Stimulated activated naive B cell treated with anti-CD40 and anti-IgM and Interleukin-4, amounts not matched to agents 10 μg/mL and 1 μg/mL and 100 μg/mL, for 72 hours (primary cell): ENCODE data around the gene BABAM2.

ENCODE experiments used
- ATAC-seq, 2 donors: fragments of 150-1000 bp; cut with Tn5 transposase; replicated peaks; 2 replicates each; pipeline ENCODE4 v1.10.0; 2021; ENCODE audit warnings: moderate library complexity in 1 of 2
- DNase-seq: peaks from one replicate; pipeline ENCODE4 v3.0.0; 2021
- H3K27ac Mint-ChIP-seq: one replicate; pipeline ENCODE4 v1.8.0; 2022; ENCODE audit warnings: mild to moderate bottlenecking, mixed read lengths
- H3K27me3 Mint-ChIP-seq, 2 donors: one replicate each; pipeline ENCODE4 v1.8.0; 2022; ENCODE audit warnings: mixed read lengths in 2 of 2
- H3K36me3 Mint-ChIP-seq, 2 donors: one replicate each; pipeline ENCODE4 v1.8.0; 2022; ENCODE audit warnings: mixed read lengths in 2 of 2, mild to moderate bottlenecking in 1 of 2
- H3K4me1 Mint-ChIP-seq, 2 donors: one replicate each; pipeline ENCODE4 v1.8.0; 2022; ENCODE audit warnings: mixed read lengths in 2 of 2, mild to moderate bottlenecking in 1 of 2
- H3K4me3 Mint-ChIP-seq, 2 donors: one replicate each; pipeline ENCODE4 v1.8.0; 2022; ENCODE audit warnings: mild to moderate bottlenecking in 2 of 2, mixed read lengths in 2 of 2, moderate library complexity in 1 of 2
- H3K9me3 Mint-ChIP-seq, 2 donors: one replicate each; pipeline ENCODE4 v1.8.0; 2022; ENCODE audit warnings: mixed read lengths in 2 of 2, mild to moderate bottlenecking in 1 of 2

The BABAM2 gene

DNA sequence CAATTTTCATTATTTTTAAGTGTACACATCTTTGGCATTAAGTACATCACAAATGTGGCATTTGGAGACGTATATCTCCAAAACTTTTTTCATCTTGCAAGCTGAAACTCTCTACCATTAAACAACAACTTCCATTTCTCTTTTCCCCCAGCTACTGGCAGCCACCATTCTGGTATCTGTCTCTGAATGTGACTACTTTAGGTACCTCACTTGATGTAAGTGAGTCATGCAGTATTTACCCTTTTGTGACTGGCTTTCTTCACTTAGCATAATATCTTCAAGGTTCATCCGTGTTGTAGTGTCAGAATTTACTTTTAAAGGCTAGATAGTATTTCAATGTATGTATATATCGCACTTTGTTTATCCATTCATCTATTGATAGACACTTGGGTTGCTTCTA lies 17.0 kb downstream of the BABAM2 start:
- Mint-ChIP-seq H3K4me3 (no peak overlapping the region), H3K4me1 (peaks cover 22 to 53% of the 10 kb centered on the region in 2 donors), H3K27me3 (no peaks in the 10 kb centered on the region), H3K36me3 (peaks cover 43 to 61% of the 10 kb centered on the region in 2 donors), H3K27ac (no peak overlapping the region), H3K9me3 (peaks cover 0 to 2% of the 10 kb centered on the region in 2 donors)
- DNase-seq, result no peak
- ATAC-seq, result peak; percentile 49 to 60

DNA sequence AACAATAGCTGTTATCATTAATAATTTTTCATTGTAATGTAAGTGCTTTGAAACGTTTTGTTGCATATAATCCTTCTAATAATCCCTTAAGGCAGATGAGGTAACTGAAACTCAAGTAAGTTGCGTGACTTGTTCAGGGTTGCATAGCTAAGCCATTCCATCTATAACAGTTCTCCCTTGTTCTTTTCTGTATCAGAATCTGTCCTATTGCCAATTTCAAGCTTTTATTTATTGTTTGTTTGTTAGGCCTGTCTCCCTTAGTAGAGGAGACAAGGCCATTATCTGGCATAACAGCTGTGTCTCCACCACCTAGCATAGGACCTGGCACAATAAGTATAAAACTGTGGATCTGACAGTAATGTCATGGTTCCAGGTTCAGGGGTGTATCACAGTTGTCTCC lies 19.4 kb downstream of the BABAM2 start:
- Mint-ChIP-seq H3K36me3 (peaks cover 31 to 45% of the 10 kb centered on the region in 2 donors), H3K4me1 (peaks cover 25 to 41% of the 10 kb centered on the region in 2 donors), H3K9me3 (peaks cover 0 to 2% of the 10 kb centered on the region in 2 donors), H3K4me3 (no peak overlapping the region), H3K27me3 (no peaks in the 10 kb centered on the region), H3K27ac (no peak overlapping the region)
- no peak for ATAC-seq
- no peak for DNase-seq

DNA sequence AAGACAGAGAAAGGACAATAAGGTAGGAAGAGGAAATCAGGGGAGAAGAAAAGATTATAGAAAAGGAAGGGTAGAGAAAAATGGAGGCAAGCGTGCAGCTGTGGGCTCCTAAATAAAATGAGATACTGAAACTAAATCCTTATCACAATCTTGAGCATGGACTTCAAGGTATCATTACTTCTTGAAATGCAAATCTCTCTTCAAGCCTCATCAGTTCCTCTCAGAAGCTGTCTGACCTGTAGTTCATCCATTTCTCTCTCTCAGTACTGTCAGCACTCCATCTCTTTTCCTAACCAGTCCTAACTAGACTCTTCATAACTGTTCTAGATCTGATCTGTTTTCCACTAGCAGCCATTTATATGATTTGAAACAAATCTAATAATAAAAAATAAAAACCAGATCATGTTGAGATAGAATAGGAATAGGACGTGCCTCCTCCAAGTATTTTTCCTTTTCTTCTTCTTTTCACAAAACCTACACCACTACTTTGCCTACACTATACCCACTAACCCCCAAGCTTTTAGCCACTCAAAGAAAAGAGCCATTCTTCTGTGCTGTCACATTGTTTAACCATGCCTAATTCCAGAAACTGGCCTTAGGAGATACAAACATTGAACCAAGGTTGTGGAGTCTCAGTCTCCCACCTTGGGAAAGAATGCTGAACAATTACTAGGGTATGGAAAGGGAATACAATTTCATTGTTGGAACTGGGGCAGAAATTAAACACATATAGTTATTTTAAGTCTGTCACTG lies 21.1 kb downstream of the BABAM2 start:
- ATAC-seq (peak; percentile 44 to 45), DNase-seq (no peak)
- no peak overlapping the region for H3K27ac Mint-ChIP-seq
- H3K27me3 Mint-ChIP-seq, result no peaks in the 10 kb centered on the region
- H3K9me3 Mint-ChIP-seq, result peaks cover 0 to 2% of the 10 kb centered on the region in 2 donors
- H3K4me3 Mint-ChIP-seq, result no peak overlapping the region
- peaks cover 19 to 27% of the 10 kb centered on the region in 2 donors for H3K4me1 Mint-ChIP-seq
- H3K36me3 Mint-ChIP-seq, result peaks cover 24 to 33% of the 10 kb centered on the region in 2 donors

DNA sequence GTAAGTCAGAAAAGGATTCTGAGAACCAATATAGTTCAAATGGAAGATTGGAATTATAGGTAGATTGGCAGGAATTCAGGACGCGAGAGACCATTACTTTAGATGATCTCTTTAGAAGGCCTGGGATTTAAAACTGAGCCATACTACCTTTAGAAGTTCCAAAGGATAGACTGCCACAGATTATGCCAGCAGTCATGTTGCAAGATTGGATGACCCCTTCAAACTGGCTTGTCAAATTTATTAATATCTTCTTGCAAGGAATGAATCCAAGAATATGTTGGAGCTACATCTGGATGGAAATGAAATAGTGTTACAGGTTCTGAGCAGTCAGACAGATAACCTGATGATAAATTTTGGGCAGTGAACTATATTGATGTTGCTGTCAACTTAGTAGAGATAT lies 22.0 kb downstream of the BABAM2 start:
- Mint-ChIP-seq H3K36me3 (peaks cover 22 to 27% of the 10 kb centered on the region in 2 donors), H3K4me3 (no peak overlapping the region), H3K27ac (no peak overlapping the region), H3K4me1 (peaks cover 19 to 23% of the 10 kb centered on the region in 2 donors), H3K9me3 (peaks cover 0 to 2% of the 10 kb centered on the region in 2 donors), H3K27me3 (no peaks in the 10 kb centered on the region)
- no peak for DNase-seq
- no peak for ATAC-seq

DNA sequence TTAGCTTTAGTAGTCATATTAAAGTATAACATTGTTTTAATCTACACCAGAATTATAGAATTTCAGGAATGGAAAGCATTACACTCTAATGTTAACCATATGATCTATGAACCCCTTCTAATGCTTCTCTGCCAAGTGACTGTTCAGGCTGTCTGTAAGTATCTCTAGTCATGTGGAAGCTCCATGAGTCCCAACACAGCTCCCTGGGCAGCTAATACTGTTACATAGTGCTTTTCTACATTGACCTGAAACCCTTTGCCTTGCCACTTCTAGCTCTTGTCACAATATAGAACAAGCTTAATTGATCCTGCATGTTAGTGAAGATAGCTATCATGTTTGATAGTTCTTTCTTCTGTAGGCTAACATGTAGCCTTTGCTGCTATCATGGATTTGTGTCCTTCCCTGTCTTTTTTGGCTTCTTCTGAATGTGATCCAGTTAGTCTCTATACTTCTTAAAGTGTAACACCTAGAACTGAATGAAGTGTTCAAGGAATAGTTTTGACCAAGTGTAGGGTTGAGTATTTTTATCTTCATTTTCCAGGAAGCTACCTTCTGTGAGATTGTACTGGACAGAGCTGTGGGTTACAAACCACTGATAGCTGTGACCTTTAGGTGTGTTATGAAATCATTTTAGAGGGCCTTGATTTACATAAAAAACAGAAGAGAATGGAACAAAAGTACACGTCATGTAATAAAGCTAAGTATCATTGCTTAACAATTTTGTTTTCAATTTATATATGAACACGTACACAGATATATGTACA lies 23.7 kb downstream of the BABAM2 start:
- no peaks in the 10 kb centered on the region for H3K27me3 Mint-ChIP-seq
- peak overlapping the region in 1 of 2 donors; percentile 33 for H3K4me3 Mint-ChIP-seq
- peaks cover 0 to 3% of the 10 kb centered on the region in 2 donors for H3K9me3 Mint-ChIP-seq
- DNase-seq (no peak), ATAC-seq (peak; percentile 80 to 88)
- peaks cover 15 to 17% of the 10 kb centered on the region in 2 donors for H3K4me1 Mint-ChIP-seq
- H3K36me3 Mint-ChIP-seq, result peaks cover 18 to 26% of the 10 kb centered on the region in 2 donors
- H3K27ac Mint-ChIP-seq, result peak overlapping the region; percentile 48

DNA sequence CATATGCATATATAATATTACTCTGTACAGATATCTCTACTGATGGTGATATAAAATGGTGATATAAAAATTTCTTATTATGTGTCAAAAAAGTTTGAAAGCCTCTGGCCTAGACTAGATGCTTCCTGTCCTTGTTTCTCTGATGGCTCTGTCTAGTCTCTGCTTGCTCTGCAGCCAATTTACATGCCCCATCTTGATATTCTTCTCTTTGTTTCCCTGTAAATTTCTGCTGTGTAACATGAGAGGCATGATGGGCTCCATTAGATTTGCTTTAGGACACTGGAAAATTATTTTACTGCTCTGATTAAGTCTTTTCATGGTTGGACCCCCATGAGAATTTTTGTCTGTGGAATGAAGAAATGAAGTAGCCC lies 24.3 kb downstream of the BABAM2 start:
- no peak overlapping the region for H3K4me3 Mint-ChIP-seq
- ATAC-seq (peak; percentile 18 to 44), DNase-seq (no peak)
- peaks cover 15 to 17% of the 10 kb centered on the region in 2 donors for H3K4me1 Mint-ChIP-seq
- peaks cover 14 to 23% of the 10 kb centered on the region in 2 donors for H3K36me3 Mint-ChIP-seq
- H3K27ac Mint-ChIP-seq, result no peak overlapping the region
- no peaks in the 10 kb centered on the region for H3K27me3 Mint-ChIP-seq
- peaks cover 0 to 3% of the 10 kb centered on the region in 2 donors for H3K9me3 Mint-ChIP-seq

DNA sequence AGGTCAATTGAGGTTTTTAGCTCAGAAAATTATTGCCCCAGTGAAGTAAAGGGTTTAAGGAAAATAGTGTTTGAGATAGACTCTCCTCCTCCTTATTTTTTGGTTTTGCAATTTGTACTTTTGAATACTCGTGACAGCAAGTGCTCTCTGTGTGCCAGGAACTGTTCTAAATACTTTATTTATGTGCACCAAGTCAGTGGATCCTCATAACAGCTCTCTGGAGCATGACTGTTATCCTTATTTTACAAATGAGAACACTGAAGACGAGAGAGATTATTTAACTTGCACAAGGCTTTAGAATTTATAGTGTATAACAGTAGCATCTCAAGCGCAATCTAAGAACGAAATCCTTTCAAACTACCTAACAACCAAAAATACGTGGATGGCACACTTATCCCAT lies 24.7 kb downstream of the BABAM2 start:
- ATAC-seq (no peak), DNase-seq (no peak)
- H3K27me3 Mint-ChIP-seq, result no peaks in the 10 kb centered on the region
- H3K36me3 Mint-ChIP-seq, result peaks cover 14 to 23% of the 10 kb centered on the region in 2 donors
- peaks cover 15 to 17% of the 10 kb centered on the region in 2 donors for H3K4me1 Mint-ChIP-seq
- no peak overlapping the region for H3K27ac Mint-ChIP-seq
- peaks cover 0 to 3% of the 10 kb centered on the region in 2 donors for H3K9me3 Mint-ChIP-seq
- no peak overlapping the region for H3K4me3 Mint-ChIP-seq

DNA sequence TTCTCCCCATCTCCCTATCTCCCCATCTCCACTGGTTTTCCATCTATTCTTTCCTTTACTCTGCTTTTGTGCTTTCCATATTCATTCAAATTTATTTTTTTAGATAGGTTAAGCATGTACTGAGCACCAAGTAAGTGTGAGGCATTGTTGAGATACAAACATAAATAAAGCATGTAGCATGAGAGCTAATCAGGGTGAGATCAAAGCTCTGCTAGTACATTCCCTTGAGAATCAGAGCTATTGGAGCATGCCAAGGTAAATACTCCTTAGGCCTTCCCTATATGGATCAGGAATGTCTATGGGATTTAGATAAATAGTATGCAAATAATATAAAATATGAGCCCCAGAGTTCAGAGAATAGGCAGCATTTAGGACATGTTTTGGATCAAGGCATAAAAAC lies 25.3 kb downstream of the BABAM2 start:
- no peak for DNase-seq
- ATAC-seq, result no peak
- no peak overlapping the region for H3K27ac Mint-ChIP-seq
- H3K4me1 Mint-ChIP-seq, result peaks cover 12 to 16% of the 10 kb centered on the region in 2 donors
- no peak overlapping the region for H3K4me3 Mint-ChIP-seq
- no peaks in the 10 kb centered on the region for H3K27me3 Mint-ChIP-seq
- peaks cover 0 to 3% of the 10 kb centered on the region in 2 donors for H3K9me3 Mint-ChIP-seq
- peaks cover 11 to 21% of the 10 kb centered on the region in 2 donors for H3K36me3 Mint-ChIP-seq

DNA sequence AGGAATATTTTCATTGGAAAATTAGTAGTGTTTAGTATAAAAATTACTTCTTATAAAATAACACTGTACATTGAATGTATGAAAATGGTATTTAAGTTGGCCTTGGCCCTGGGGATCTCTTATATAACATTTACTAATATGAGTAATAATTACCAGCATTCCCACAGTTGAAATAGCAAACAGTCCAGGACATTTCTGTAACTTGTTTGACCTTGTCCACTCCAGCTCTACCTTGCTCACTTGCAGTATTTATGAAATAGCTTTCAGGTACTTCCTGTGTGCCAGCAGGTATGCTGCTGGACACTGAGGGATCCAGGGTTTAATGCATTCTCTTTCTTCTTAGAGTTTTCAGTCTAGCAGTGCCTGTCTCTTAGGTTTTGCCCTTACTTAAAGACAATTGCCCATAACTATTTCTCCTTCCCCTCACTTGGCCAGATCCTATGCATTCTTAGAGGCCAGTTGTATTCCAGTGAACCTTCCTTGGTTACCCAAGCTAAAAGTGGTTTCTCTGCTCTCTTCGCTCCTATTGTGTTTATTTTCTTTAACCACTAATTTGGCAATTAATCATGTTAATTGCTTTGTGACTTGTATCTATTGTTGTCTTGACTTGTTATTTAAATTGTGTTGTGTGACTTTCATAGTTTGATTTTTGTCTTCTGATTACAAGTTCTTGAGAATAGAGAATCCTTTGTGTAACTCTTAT lies 25.9 kb downstream of the BABAM2 start:
- no peak for DNase-seq
- H3K36me3 Mint-ChIP-seq, result peaks cover 6 to 19% of the 10 kb centered on the region in 2 donors

DNA sequence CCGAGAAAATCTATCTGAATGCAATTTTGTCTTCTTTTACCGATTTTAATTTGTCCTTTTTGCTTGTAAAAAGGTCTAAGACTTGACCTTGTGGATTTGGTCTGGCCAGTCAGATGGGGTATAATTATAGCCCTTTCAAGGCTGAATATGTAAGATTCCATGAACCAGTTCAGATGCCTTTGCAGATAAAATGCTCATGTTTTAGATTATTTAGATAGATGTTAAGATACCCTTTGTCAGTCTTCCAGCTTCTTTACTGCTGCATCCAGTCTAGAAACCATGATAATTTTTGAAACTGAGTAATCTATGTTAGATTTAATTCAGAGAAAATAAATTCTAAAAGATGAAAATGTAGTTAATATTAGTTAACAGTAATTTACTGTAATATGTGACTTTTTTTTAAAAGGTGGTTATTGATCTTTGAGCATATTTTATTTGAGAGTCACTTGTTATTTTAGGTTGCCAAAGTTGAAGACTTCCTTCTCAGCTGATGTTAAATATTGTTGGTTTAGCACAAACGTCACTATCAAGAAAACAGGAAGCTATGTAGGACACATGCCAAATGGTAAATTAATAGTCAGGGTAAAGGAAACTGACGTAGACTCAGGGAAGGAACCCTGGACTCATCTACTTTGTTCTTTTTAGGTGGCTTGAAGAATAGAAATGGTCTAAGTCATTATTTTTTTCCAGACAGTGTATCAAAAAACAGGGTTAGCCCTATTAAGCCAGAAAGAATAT lies 29.8 kb downstream of the BABAM2 start:
- ATAC-seq (peak; percentile 79 to 90), DNase-seq (no peak)
- Mint-ChIP-seq H3K27ac (peak overlapping the region; percentile 70), H3K9me3 (peaks cover 0 to 1% of the 10 kb centered on the region in 2 donors), H3K27me3 (no peaks in the 10 kb centered on the region), H3K36me3 (peaks cover 6 to 16% of the 10 kb centered on the region in 2 donors), H3K4me3 (no peak overlapping the region), H3K4me1 (peaks cover 0 to 4% of the 10 kb centered on the region in 2 donors)

More for the DNA sequence above, 25.9 kb downstream of the BABAM2 start:
- no peak overlapping the region for H3K4me3 Mint-ChIP-seq
- H3K4me1 Mint-ChIP-seq, result peaks cover 6 to 13% of the 10 kb centered on the region in 2 donors
- H3K27ac Mint-ChIP-seq, result no peak overlapping the region
- H3K9me3 Mint-ChIP-seq, result peaks cover 0 to 1% of the 10 kb centered on the region in 2 donors
- no peaks in the 10 kb centered on the region for H3K27me3 Mint-ChIP-seq
- ATAC-seq, result no peak

DNA sequence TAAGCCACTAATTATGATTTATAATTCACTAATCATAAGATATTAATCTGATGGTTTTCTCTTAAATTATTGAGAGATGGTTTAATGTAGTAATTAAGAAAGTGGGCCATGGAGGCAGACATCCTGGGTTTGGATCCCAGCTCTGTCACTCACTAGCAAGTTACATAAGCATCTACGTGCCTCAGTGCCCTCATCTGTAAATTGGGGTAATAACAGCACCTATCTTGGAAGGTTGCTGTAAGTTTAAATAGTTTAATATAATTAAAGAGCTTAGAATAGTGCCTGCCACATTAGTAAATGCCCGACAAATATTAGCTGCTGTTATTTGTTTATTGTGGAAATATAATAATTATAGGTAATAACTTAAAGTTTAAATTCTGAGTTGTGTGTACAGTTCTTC lies 30.9 kb downstream of the BABAM2 start:
- Mint-ChIP-seq H3K4me3 (no peak overlapping the region), H3K4me1 (peaks cover 0 to 8% of the 10 kb centered on the region in 2 donors), H3K27me3 (no peaks in the 10 kb centered on the region), H3K27ac (no peak overlapping the region), H3K36me3 (peaks cover 10 to 25% of the 10 kb centered on the region in 2 donors), H3K9me3 (peaks cover 0 to 1% of the 10 kb centered on the region in 2 donors)
- no peak for ATAC-seq
- no peak for DNase-seq

DNA sequence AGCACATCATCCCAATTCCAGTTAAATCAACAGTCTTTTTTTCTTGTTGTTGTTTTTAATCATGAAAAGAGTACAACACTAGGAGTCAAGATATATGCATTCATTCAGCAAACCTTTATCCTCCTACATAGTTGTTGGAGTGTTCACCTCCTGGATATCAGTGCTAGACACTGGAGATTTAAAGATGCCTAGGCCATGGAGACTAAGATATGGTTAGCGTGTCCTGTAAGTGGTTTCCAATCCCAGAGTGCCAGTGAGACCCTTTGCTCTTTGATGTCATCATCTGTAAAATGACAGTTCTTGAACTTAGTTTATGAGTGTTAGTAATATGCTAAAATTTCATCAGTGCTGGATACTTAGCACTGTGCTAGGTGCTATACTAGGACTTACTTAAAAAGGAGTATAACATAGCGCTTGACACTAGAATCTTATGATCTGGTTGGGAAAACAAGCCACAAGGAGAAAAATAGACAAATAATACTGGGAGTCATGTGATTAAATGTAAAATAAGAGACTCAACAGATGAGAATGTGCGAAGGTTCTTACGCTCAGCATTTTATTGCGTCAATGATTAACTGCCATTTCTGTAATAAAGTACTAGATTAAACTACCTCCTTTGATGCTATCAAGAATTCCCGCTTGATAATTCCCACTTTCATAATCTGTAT lies 31.5 kb downstream of the BABAM2 start:
- Mint-ChIP-seq H3K9me3 (peaks cover 0 to 1% of the 10 kb centered on the region in 2 donors), H3K36me3 (peaks cover 10 to 27% of the 10 kb centered on the region in 2 donors)

DNA sequence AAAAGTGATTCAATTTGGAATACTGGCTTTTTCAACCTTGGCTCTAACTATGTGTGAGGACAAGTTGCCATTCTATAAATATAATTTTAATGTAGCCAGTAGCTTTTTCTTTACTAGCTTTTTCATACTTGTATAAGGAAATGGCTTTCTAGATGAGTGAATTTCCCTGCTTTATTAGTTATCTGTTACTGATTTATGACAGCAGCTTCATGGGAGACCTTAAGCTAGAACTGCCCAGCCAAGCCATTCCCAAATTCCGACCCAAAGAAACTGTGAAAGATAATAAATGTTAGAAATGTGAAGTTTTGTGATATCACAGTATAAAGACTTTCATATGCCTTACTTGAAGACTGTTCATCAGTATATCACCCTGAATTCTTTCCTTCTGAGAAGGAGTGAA lies 32.3 kb downstream of the BABAM2 start:
- H3K36me3 Mint-ChIP-seq, result peaks cover 10 to 27% of the 10 kb centered on the region in 2 donors
- H3K9me3 Mint-ChIP-seq, result peaks cover 0 to 1% of the 10 kb centered on the region in 2 donors
- H3K4me1 Mint-ChIP-seq, result peaks cover 0 to 8% of the 10 kb centered on the region in 2 donors
- H3K4me3 Mint-ChIP-seq, result no peak overlapping the region
- ATAC-seq (no peak), DNase-seq (no peak)
- H3K27ac Mint-ChIP-seq, result no peak overlapping the region
- no peaks in the 10 kb centered on the region for H3K27me3 Mint-ChIP-seq

More for the DNA sequence above, 31.5 kb downstream of the BABAM2 start:
- ATAC-seq (no peak), DNase-seq (no peak)
- H3K27me3 Mint-ChIP-seq, result no peaks in the 10 kb centered on the region
- H3K4me3 Mint-ChIP-seq, result no peak overlapping the region
- peaks cover 0 to 8% of the 10 kb centered on the region in 2 donors for H3K4me1 Mint-ChIP-seq
- H3K27ac Mint-ChIP-seq, result no peak overlapping the region
